Stimulated activated naive CD8-positive, alpha-beta T cell treated with anti-CD3 and anti-CD28 coated beads, Interleukin-15, Interleukin-2, amounts not matched to agents 100 U/mL and 50 U/mL, for 24 hours (primary cell): ENCODE results near the gene C18orf32.
"Not testable (repeated sequence)": the region's sequence is repeated elsewhere in the genome, so short reads cannot be mapped to it uniquely, and the experiment has no call there.

ENCODE experiments used
- ATAC-seq: fragments of 150-1000 bp; cut with Tn5 transposase; one replicate; pipeline ENCODE4 v1.10.0; 2021
- DNase-seq: peaks from one replicate; pipeline ENCODE4 v3.0.0; 2021

The C18orf32 gene

DNA sequence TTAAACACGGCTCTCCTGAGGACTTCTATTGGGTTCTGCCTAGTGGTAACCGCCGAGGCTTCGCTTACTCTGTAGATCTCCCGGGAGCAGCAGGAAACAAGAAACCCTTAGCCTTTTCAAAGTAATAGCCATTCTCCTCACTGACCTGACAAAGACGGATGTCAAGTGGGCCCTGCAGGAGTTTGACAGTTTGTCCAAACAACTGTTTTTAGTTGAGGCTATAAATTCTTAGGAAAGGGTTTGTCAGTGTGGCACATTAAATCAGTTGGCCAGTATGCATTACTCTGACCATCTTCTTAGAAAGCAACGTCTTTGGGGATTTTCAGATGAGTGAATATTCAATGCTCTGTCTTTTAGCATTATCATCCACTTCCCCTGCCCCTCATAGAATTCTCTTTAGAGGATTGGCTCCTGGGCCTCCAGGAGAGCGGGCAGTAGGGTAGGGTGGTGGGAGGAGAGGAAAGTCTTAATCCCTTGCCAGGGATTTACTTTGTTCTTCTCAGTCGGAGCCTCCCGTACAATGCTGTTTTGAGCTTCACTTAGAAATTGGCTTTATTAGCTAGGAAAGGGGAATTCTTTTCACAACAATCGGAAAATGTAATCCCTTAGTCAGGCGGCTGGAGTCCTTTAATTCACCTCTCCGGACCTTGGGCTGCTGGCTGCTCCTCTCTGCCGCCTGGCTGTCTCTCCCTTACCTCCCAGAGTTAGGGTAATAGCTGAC lies 13.3 kb upstream of the C18orf32 start:
- ATAC-seq = no peak
- no peak for DNase-seq

DNA sequence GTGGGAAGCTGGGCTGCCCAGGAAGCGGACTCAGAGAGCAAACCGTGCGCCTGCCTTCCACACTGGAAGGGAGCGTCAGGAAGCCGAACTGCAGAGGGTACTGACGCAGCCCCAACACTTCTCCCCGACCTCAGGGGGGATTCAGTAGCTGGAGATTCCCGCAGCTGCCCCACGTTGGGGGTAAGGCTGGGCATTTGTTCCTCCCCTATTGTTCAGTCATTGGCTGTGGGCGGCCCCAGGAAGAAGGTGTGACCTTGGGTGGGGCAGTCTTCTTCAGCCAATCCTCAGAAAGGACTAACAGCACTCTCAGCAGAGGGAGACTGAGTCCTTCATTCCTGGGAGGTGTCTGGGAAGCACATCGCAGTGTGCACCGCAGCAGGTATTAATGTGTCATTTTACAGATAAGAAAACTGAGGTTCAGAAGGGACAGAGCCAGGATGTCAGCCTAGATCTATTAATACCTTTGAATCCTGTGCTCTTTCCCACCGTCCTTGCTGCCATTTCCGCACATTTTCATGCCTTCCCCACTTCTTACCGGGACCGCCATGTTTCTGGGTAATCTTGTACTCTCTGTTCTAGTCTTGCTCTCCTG lies 12.1 kb upstream of the C18orf32 start:
- no peak for ATAC-seq
- DNase-seq = no peak

DNA sequence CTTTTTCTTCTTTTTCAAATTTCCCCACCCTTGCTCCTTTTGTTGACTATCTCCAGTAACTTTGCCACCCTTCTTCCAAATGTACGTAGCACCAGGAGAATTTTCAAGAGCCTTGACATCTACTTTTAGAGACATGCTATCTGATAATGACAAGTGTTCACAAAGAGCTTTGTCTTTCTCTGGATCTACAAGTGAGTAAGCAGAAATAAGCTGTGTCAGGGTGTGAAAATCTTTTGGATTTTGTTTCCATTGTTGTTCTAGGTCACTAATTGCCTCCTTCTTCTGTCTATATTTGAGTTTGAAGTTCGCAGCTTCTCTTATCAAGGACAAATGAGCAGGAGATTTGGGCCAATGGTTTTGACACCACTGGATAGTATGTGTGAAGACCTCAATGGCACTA lies 8.4 kb upstream of the C18orf32 start:
- no peak for DNase-seq
- ATAC-seq = no peak

DNA sequence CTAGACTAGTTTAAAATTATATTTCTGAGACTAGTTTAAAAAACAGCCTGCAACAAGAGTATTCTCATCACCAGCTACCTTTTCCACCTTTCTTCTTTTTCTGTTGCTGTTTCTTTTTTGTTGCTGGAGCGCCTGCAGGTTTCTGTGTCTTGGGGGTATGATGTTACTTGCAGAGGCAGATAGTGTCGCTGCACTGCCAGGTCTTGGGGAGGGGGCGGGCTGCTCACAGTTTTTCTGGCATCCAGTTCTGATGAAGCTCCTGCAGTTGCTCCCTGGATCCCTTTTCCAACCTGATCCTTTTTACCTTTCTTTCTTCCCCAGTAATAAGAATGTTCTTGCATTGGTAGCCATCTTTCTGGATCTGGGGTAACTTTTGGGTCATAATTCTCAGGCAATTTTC lies 8.0 kb upstream of the C18orf32 start:
- DNase-seq = no peak
- no peak for ATAC-seq

DNA sequence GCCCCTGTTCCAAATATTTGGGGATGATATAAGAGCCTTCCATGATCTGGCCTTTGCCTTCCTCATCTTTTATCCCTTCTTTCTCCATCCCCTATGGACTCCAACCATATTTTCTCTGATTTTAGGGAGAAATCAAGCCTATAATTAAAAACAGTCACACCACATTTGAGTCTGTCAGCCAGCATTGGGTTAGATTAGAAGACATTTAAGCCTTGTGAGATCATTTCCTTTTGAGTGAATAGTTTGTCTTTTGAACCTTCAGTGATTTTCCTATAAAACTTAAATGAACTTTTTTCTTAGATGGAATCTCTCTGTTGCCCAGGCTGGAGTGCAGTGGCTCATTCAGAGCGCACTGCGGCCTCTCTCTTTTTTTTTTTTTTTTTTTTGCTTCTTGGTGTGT lies 7.6 kb upstream of the C18orf32 start:
- DNase-seq (no peak), ATAC-seq (no peak)

DNA sequence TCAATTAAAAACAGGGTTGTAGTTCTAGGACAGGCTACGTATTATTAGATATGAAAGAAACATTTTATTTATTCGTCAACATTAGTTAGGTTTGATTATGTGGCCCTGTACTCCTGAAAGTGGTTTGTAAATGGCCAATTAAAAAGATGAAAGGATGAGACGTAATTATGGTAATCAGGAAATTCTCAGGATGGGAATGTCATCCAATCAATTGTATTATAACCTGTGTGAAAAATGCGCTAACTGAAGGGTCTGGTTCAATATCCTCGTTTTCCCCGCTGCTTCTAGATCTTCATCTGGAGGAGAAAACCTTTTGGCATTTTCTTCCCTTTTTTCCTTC lies 5.6 kb upstream of the C18orf32 start:
- DNase-seq (no peak), ATAC-seq (no peak)

DNA sequence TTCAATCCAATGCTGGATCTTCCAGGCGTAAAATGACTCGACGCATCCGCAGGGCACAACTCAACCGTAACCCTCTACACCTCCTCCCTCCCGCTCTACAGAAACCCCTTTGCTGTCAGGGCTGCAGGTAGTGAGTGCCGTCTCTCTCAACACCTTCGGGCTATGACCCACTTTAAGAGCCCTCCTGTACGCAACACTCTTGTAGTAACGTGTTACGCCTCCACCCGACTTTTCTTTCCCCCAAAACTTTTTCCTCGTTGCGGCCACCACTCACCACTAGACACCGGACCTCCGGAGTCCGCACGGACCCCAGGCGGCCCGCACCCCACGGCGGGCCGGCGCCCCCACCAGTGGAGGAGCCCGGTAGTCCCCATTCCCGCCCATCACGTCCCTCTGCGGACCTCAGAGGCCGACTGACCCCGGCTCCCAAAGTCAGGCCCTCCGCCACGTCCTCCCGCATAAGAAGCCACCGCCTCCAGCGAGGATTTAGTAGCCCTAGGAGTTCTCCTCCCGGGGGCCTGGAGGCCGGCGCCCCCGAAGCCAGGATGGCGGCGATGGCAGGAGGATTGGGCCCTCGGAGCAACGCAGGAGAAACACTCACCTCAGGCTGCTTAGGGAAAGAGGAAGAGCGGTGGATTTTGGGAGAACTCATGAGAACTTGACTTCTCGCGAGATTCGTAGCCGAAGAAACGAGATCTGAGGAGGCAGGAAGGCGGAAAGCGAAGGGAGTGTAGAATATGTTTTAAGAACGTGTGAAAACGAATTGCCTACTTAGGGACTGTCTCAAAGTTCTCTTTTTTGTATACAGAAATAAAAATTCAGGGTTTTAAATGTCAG lies 5.0 kb upstream of the C18orf32 start, which contains the start of gene RPL17:
Gene RPL17 (minus strand): TSS at position 609 of the 837 bp plus-strand sequence.
- DNase-seq (peak; percentile 84), ATAC-seq (peak; percentile 76)

DNA sequence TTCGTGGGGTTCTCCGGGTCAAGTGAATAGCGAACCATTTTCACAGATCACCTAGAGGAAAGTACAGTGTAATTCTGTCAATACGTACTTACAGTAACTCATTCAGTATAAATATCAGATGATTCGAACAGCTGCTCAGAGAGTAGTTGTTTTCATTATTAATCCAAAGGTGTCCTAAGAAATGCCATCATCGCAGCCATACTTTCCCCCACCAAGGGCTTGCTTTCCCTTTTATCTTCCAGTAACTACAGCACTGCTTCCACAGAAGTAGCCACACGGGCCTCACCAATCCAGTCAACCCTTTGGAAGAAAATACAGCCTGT lies 4.5 kb upstream of the C18orf32 start:
- ATAC-seq (no peak), DNase-seq (no peak)

DNA sequence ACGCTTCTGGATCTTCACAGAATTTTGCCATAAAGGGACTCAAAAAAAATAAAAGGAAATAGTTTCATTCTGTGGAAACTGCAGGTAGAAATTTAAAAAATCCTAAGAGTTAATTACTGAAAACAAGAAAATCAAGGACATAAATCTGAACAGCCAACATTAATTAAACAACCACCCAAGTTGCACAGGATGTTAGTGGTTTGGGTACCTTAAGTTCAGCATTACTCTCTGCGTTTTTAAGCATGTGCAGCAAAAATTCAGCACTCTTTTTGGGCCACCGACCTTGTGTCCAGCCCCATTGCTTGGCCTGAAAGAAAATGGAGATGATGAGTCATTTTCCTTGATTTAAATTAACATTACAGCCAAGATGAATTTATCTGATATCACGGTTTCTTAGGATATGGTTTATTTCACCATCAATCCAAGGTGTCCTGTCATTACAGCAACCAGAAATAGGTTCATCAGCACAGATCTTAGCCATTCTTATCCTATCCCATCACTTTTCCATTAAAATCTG lies 3.3 kb upstream of the C18orf32 start:
- DNase-seq = no peak

DNA sequence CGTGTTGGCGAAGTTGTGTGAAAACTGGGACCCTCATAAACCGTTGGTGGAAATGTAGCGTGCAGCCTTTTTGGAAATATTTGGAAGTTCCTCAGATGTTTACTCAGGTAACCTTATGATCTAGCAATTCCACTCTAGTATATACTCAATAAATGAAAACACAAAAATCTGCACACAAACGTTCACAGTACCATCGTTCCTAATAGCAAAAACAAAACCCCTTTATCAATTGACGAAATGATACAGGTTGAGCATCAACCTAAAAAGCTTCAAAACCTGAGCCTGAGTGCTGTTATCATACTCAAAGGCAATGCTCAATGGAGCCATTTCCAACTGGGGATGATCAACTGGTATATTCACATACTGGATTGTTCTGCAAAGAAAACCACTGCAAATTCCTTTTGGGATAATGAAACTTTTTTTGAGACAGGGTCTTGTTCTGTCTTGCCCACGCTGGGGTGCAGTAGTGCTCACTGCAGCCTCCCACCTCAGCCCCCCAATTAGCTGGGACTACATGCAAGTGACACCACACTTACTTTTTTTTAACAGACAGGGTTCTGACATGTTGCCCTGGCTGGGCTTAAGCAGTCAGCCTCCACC lies 777 bp upstream of the C18orf32 start:
- no peak for ATAC-seq
- peak; percentile 21 for DNase-seq

More for the DNA sequence above, 3.3 kb upstream of the C18orf32 start:
- ATAC-seq = no peak

DNA sequence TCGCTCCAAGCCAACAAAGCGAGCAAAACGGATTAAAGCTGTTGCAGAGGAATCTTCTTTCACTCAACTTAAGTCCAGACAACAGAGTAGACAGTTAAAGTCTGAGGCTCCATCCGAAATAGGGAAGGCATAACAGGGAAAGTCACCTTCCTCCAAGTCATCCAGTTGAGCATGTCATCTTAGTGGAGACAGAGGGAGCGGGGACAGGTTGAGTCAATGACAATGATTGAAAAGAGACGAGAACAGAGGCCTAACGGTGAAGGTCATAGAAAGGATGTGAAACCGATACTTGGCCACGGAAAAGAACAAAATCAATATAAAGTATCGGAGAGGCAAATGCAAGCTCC lies 455 bp downstream of the C18orf32 start:
- peak; percentile 35 for ATAC-seq
- DNase-seq = no peak

DNA sequence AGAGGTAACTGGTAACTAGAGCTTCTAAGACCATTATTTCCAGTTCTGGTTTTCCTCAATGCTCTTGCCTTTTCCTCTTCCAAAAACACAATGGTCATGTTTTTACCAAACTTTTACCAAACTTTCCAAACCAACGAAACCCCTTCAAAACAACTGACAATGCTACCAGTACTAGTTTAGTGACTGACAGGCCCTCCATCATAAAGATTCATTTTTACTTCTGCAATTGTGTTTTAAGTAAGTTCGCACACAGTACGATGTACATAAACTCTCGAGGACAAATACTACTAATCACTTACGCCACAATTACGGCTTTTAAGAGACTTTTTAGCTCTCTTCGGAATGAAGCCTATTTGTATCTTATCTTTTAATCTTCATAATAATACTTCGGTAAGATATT lies 900 bp downstream of the C18orf32 start:
- DNase-seq (no peak), ATAC-seq (no peak)

DNA sequence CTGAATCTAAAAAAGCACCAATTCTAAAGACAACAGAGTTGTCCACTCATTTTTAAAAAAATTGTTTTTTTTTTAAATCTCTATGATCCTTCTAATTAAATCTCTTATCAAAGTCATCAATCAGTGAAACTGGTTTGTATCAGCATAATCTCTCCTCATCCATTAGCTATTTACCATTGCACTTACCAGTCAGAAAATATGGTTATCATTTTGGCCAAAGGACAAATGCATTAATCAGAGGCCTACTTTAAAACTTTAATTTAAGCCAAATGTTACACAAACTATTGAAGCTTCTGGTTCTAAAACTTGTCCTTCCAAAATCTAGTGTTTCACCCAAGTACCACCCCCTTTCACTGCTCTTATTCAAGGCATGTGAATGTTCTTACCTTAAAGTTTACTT lies 3.8 kb downstream of the C18orf32 start:
- ATAC-seq (no peak), DNase-seq (no peak)

DNA sequence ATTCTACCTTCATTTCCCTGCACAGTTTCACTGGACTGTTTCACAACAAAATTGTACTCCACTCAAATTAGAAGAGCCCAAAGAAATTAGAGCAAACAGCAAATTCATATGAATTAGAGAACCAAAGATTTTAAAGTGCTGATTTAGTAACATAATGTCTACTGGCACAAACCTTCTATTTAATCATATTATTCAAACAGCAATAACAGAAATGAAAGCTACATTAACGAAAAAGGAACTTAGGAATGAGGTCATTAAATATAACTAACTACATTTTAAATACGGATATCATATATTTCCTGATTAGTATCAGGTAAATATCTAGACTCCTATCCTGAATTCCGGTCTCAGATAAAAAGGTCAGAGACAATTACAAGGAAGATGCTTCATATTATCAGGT lies 5.1 kb downstream of the C18orf32 start:
- no peak for DNase-seq
- no peak for ATAC-seq

DNA sequence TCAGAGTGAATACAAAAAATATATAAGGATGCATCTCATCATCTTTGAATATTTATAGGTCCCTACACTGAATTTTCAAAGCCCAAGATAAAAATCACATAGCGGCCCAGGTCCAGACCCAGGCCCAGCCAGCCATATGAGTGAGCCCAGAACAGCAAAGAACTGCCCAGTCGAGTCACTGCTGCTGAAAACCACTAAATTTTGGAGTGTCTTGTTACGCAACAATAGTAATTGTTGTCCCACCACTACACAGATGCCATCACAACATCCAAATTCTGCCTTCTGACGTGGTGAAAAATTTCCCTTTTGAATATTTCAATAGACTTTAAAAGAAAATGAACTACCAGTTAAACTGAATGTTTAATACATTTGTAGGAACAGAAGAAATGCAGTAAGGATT lies 5.7 kb downstream of the C18orf32 start:
- DNase-seq (no peak), ATAC-seq (no peak)

DNA sequence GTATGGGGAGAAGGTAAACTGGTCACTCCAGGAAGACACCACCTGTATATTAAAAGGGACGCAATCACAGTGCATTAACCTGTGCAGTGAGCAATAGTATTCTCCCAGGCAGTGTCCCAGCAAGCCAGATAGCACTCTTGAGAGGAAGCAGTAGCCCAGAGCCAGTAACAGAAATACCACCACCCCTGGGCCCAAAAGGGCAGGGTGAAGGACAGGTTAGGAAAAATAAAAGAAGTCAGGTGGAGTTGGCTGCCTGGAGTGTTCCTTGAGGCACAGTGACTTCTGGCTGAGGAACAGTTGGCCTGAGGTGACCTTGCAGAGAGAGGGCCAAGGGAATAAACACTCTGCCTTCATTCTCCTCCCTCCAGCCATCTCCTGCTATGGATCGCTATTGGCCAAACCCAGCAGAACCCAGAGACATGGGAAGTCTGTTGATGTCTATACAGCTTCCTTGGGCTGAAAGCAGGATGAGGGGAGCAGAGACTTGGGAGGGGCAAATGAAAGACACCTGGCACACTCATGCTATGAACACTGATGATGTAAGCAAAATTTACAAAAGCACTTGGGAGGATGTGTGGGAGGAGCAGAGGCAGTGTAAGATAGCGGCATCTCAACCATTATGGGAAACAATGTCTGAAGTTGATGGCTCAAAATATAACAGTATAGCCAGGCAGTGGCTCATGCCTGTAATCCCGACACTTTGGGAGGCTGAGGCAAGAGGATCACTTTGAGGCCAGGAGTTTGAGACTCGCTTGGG lies 7.5 kb downstream of the C18orf32 start:
- ATAC-seq (no peak), DNase-seq (no peak)

DNA sequence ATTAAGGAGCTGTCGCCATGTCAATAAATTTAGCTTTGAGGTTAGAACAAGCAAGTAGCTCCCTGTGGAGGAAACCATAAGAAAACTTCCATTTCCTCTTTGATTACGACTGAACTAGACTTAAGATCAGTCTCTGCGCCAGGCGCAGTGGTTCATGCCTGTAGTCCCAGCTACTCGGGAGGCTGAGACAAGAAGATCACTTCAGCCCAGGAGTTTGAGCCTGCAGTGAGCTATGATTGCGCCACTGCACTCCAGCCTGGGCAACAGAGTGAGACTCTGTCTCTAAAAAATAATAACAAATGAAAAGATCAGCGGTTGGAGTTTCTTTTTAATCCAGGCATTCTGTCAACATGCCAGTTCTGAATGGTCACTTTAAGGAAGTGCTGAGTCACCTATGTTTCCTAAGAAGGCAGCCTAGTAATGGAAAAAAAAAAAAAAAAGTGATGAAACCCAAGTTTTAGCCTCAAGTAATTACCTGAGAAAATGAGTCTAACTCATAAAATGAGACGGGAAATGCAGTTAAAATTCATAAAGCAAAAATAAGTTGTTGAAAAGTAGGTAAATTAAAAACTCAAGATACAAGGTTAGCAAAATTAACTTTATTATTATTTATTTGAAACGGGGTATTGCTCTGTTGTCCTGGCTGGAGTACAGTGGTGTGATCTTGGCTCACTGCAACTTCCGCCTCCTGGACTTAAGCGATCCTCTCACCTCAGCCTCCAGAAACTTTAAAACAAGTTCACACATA lies 10.2 kb downstream of the C18orf32 start:
- no peak for DNase-seq

DNA sequence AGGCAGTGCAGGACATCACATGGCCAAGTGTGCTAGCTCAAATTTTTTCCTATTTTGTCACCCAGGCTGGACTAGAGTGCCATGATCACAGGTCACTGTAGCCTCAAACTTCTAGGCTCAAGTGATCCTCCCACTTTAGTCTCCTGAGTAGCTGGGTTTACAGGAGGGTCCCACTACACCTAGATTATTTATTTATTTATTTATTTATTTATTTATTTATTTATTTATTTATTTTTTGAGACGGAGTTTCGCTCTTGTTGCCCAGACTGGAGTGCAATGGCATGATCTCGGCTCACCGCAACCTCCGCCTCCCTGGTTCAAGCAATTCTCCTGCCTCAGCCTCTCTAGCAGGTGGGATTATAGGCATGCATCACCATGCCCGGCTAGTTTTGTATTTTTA lies 12.1 kb downstream of the C18orf32 start:
- ATAC-seq, DNase-seq: not testable (repeated sequence)

More for the DNA sequence above, 10.2 kb downstream of the C18orf32 start:
- no peak for ATAC-seq

DNA sequence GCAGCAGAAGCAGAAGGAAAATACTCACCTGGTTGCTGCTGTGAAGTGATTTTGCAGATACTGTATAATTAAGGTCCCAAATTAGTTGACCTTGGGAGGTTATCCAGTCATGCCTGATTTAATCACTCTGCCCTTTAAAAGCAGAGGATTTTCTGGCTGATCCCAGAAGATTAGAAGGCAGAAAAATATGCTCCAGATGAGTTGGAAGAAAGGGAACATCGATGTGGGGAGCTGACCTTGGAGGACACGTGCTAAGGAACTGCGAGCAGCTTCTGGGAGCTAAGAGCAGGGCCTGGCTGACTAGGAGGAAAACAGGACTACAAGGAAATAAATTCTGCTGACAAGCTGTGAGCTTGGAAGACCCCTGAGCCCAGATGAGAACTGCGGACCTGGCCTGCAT lies 13.3 kb downstream of the C18orf32 start:
- DNase-seq = no peak
- no peak for ATAC-seq

DNA sequence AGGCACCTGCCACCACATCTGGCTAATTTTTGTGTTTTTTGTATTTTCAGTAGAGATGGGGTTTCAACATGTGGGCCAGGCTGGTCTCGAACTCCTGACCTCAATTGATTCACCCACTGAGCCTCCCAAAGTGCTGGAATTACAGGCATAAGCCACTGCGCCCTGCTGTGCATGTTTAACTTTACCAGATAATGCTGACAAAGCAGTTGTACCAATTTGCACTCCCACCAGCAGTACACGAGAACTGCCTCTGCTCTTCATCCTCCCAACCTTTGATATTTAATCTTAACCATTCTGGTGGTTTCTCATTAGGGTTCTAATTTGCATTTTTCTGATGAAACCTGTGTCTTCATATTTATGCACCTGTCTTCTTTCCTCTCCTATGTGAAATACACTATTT lies 14.6 kb downstream of the C18orf32 start:
- ATAC-seq (no peak), DNase-seq (no peak)

DNA sequence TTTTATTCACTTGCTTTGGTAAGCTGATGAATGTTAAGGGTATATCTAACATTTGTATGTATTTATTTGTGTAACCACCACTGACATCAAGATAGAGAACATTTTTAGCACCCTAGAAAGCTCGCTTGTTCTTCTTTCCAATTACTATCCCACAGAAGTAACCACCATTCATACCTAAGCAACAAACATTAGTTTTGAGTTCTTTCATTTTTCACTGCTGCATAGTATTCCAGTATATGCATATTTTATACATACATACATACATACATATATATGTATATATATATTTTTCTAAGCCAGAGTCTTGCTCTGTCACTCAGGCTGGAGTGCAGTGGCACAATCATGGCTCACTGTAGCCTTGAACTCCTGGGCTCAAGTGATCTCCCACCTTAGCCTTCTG lies 15.5 kb downstream of the C18orf32 start:
- ATAC-seq (no peak), DNase-seq (no peak)
